ENCODE data around the gene CD302.
"Not testable (repeated sequence)": the region's sequence is repeated elsewhere in the genome, so short reads cannot be mapped to it uniquely, and the experiment has no call there.

The CD302 gene

GRCh38 chr2:159753797-159754196 is 44.2 kb downstream of the CD302 start:
- Histone ChIP-seq H3K27ac (peak overlapping the region; percentile 86), H3K36me3 (peaks cover 56% of the 10 kb centered on the region)

DNA sequence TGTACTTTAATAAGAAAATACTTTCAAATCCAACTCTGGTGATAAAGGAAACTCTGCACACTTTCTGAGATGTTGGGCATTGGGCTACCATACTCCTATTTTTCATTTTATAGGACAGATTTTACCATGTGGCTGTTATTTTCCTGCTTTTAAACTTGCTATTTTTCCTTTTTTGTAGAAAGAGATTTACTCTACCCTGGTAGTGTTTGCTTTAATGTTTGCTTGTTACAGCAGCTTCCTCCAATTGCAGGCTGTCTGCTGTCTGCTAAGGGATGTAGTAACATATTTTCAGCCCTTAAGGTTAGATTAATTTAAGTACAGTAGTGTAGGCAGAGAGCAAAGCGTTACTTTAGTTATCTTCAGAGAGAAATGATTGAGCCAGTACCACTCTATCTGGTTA is 47.1 kb downstream of the CD302 start:
- Histone ChIP-seq H3K4me3 (ENCODE audit: low read depth in 1 of 2, low read length in 1 of 2) (no peak overlapping the region), H3K4me1 (ENCODE audit: control insufficient read depth in 1 of 2, insufficient read depth in 1 of 2, low read depth in 1 of 2, low read length in 1 of 2) (peaks cover 25 to 27% of the 10 kb centered on the region in 2 experiments), H3K27me3 (no peaks in the 10 kb centered on the region), H3K9me3 (no peaks in the 10 kb centered on the region), H3K27ac (peak overlapping the region; percentile 43), H3K36me3 (peaks cover 68% of the 10 kb centered on the region)
- TF ChIP-seq, protein P1, sequence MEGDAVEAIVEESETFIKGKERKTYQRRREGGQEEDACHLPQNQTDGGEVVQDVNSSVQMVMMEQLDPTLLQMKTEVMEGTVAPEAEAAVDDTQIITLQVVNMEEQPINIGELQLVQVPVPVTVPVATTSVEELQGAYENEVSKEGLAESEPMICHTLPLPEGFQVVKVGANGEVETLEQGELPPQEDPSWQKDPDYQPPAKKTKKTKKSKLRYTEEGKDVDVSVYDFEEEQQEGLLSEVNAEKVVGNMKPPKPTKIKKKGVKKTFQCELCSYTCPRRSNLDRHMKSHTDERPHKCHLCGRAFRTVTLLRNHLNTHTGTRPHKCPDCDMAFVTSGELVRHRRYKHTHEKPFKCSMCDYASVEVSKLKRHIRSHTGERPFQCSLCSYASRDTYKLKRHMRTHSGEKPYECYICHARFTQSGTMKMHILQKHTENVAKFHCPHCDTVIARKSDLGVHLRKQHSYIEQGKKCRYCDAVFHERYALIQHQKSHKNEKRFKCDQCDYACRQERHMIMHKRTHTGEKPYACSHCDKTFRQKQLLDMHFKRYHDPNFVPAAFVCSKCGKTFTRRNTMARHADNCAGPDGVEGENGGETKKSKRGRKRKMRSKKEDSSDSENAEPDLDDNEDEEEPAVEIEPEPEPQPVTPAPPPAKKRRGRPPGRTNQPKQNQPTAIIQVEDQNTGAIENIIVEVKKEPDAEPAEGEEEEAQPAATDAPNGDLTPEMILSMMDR (IDR thresholded peaks at IDR 0.05), result no peak

More at GRCh38 chr2:159753797-159754196, 44.2 kb downstream of the CD302 start:
- no peaks in the 10 kb centered on the region for H3K9me3 ChIP-seq
- H3K27me3 ChIP-seq, result no peaks in the 10 kb centered on the region
- TF ChIP-seq, protein P1 (IDR thresholded peaks at IDR 0.05), result no peak
- H3K4me3 ChIP-seq (ENCODE audit: low read depth in 1 of 2, low read length in 1 of 2), result peak overlapping the region in 1 of 2 experiments; percentile 31
- peaks cover 25 to 27% of the 10 kb centered on the region in 2 experiments for H3K4me1 ChIP-seq (ENCODE audit: control insufficient read depth in 1 of 2, insufficient read depth in 1 of 2, low read depth in 1 of 2, low read length in 1 of 2)

DNA sequence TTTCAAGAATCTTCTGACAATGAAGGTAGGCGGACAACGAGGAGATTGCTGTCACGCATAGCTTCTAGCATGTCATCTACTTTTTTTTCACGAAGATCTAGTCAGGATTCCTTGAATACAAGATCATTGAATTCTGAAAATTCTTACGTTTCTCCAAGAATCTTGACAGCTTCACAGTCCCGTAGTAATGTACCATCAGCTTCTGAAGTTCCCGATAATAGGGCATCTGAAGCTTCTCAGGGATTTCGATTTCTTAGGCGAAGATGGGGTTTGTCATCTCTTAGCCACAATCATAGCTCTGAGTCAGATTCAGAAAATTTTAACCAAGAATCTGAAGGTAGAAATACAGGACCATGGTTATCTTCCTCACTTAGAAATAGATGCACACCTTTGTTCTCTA is 49.9 kb downstream of the CD302 start:
- Histone ChIP-seq H3K4me3 (ENCODE audit: low read depth in 1 of 2, low read length in 1 of 2) (no peak overlapping the region), H3K9me3 (no peaks in the 10 kb centered on the region), H3K36me3 (peaks cover 90% of the 10 kb centered on the region), H3K27ac (peak overlapping the region; percentile 10), H3K27me3 (no peaks in the 10 kb centered on the region), H3K4me1 (ENCODE audit: control insufficient read depth in 1 of 2, insufficient read depth in 1 of 2, low read depth in 1 of 2, low read length in 1 of 2) (peaks cover 2 to 4% of the 10 kb centered on the region in 2 experiments)
- TF ChIP-seq, protein P1 (IDR thresholded peaks at IDR 0.05), result no peak

GRCh38 chr2:159745237-159745636 is 52.8 kb downstream of the CD302 start:
- Histone ChIP-seq H3K27ac (peak overlapping the region; percentile 1), H3K36me3 (peaks cover 82% of the 10 kb centered on the region)
- not testable (repeated sequence) for H3K4me1 ChIP-seq (ENCODE audit: control insufficient read depth in 1 of 2, insufficient read depth in 1 of 2, low read depth in 1 of 2, low read length in 1 of 2); H3K27me3 ChIP-seq; H3K9me3 ChIP-seq; H3K4me3 ChIP-seq (ENCODE audit: low read depth in 1 of 2, low read length in 1 of 2)

GRCh38 chr2:159744363-159744762 is 53.6 kb downstream of the CD302 start:
- H3K9me3 ChIP-seq, result no peaks in the 10 kb centered on the region
- TF ChIP-seq, protein P1 (IDR thresholded peaks at IDR 0.05), result no peak
- no peak overlapping the region for H3K4me3 ChIP-seq (ENCODE audit: low read depth in 1 of 2, low read length in 1 of 2)
- peaks cover 77% of the 10 kb centered on the region for H3K36me3 ChIP-seq
- H3K27ac ChIP-seq, result peak overlapping the region; percentile 1
- H3K4me1 ChIP-seq (ENCODE audit: control insufficient read depth in 1 of 2, insufficient read depth in 1 of 2, low read depth in 1 of 2, low read length in 1 of 2), result no peaks in the 10 kb centered on the region
- no peaks in the 10 kb centered on the region for H3K27me3 ChIP-seq

DNA sequence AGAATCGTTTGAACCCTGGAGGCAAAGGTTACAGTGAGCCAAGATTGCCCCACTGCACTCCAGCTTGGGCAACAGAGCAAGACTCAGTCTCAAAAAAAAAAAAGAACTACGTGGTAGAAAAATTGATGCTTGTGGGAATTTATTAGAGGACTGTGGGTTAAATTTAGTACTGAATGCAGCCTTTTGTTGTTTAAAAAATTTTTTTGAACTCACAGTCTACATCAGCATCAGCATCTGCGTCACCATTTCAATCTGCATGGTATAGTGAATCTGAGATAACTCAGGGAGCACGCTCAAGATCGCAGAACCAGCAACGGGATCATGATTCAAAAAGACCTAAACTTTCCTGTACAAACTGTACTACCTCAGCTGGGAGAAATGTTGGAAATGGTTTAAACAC is 55.2 kb downstream of the CD302 start:
- H3K27me3 ChIP-seq, result no peaks in the 10 kb centered on the region
- TF ChIP-seq, protein P1 (IDR thresholded peaks at IDR 0.05), result no peak
- H3K36me3 ChIP-seq, result peaks cover 77% of the 10 kb centered on the region
- H3K9me3 ChIP-seq, result no peaks in the 10 kb centered on the region
- H3K4me3 ChIP-seq (ENCODE audit: low read depth in 1 of 2, low read length in 1 of 2), result no peak overlapping the region
- peak overlapping the region; percentile 27 for H3K27ac ChIP-seq
- no peaks in the 10 kb centered on the region for H3K4me1 ChIP-seq (ENCODE audit: control insufficient read depth in 1 of 2, insufficient read depth in 1 of 2, low read depth in 1 of 2, low read length in 1 of 2)
